ENCODE results near the gene PTGR3.

Gene PTGR3

GRCh38 chr18:75253784-75254183 is 44.8 kb upstream of the PTGR3 start:
- TF ChIP-seq ZNF768 (tag by site-specific recombination; IDR thresholded peaks at IDR 0.05) (no peak), ZNF366 (tag by site-specific recombination; conservative IDR thresholded peaks at IDR 0.05) (no peak), WT1 (tag by site-specific recombination; IDR thresholded peaks at IDR 0.05) (no peak), ZFP69B (tag by site-specific recombination; IDR thresholded peaks at IDR 0.05) (no peak), ZNF670 (tag by site-specific recombination; IDR thresholded peaks at IDR 0.05; ENCODE audit: low read depth) (no peak), PBX3 (CRISPR knock-in tag; IDR thresholded peaks at IDR 0.05) (no peak), HOXA7 (CRISPR knock-in tag; IDR thresholded peaks at IDR 0.05; ENCODE audit: borderline replicate concordance) (no peak), ZNF341 (tag by site-specific recombination; IDR thresholded peaks at IDR 0.05; ENCODE audit: low read depth) (no peak), ZNF513 (tag by site-specific recombination; IDR thresholded peaks at IDR 0.05) (no peak), KLF10 (tag by site-specific recombination; IDR thresholded peaks at IDR 0.05) (no peak), ZNF394 (tag by site-specific recombination; IDR thresholded peaks at IDR 0.05; ENCODE audit: borderline replicate concordance) (no peak), MYNN (tag by site-specific recombination; IDR thresholded peaks at IDR 0.05; ENCODE audit: borderline replicate concordance) (no peak), KLF9 (tag by site-specific recombination; IDR thresholded peaks at IDR 0.05; ENCODE audit: low read depth) (no peak), ZNF664 (tag by site-specific recombination; IDR thresholded peaks at IDR 0.05) (no peak), ZNF518A (tag by site-specific recombination; conservative IDR thresholded peaks at IDR 0.05; ENCODE audit: low read depth) (no peak), IKZF3 (tag by site-specific recombination; IDR thresholded peaks at IDR 0.05) (no peak), ZNF426 (tag by site-specific recombination; IDR thresholded peaks at IDR 0.05) (no peak), ZNF654 (tag by site-specific recombination; IDR thresholded peaks at IDR 0.05; ENCODE audit: low read depth) (no peak), ZNF362 (tag by site-specific recombination; IDR thresholded peaks at IDR 0.05) (no peak)
- Histone ChIP-seq H3K4me1 (ENCODE audit: control insufficient read depth, insufficient read depth, low read length) (peaks cover 20% of the 10 kb centered on the region), H3K4me3 (ENCODE audit: low read depth, low read length) (no peak overlapping the region), H3K9me3 (ENCODE audit: control insufficient read depth, insufficient read depth, low read depth, low read length) (no peaks in the 10 kb centered on the region), H3K36me3 (ENCODE audit: control insufficient read depth in 2 of 2, insufficient read depth in 1 of 2, low read length in 2 of 2) (no peaks in the 10 kb centered on the region), H3K27ac (ENCODE audit: extremely low read depth, low read depth, low read length) (no peak overlapping the region)
- CTCF ChIA-PET = no interaction called here
- POLR2A ChIA-PET = no interaction called here
